Stimulated activated CD4-positive, alpha-beta T cell treated with anti-CD3 and anti-CD28 coated beads, Interleukin-15, amount 100 ng/mL, for 24 hours (primary cell): ENCODE results near the gene CHAMP1.

Experiments
- DNase-seq: peaks from one replicate; pipeline ENCODE4 v3.0.0-alpha.2; 2020

CHAMP1 gene, protein sequence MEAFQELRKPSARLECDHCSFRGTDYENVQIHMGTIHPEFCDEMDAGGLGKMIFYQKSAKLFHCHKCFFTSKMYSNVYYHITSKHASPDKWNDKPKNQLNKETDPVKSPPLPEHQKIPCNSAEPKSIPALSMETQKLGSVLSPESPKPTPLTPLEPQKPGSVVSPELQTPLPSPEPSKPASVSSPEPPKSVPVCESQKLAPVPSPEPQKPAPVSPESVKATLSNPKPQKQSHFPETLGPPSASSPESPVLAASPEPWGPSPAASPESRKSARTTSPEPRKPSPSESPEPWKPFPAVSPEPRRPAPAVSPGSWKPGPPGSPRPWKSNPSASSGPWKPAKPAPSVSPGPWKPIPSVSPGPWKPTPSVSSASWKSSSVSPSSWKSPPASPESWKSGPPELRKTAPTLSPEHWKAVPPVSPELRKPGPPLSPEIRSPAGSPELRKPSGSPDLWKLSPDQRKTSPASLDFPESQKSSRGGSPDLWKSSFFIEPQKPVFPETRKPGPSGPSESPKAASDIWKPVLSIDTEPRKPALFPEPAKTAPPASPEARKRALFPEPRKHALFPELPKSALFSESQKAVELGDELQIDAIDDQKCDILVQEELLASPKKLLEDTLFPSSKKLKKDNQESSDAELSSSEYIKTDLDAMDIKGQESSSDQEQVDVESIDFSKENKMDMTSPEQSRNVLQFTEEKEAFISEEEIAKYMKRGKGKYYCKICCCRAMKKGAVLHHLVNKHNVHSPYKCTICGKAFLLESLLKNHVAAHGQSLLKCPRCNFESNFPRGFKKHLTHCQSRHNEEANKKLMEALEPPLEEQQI

GRCh38 chr13:114314074-114314912 is at the start of gene CHAMP1:
CHAMP1 (plus strand) TSS chr13:114314503; CDS start chr13:114323843, 9,340 bp downstream.
- peak; percentile 97 for DNase-seq

- DNase-seq, result no peak
Observed at GRCh38 chr13:114264886-114265611, 49.3 kb upstream of the CHAMP1 start.

DNA sequence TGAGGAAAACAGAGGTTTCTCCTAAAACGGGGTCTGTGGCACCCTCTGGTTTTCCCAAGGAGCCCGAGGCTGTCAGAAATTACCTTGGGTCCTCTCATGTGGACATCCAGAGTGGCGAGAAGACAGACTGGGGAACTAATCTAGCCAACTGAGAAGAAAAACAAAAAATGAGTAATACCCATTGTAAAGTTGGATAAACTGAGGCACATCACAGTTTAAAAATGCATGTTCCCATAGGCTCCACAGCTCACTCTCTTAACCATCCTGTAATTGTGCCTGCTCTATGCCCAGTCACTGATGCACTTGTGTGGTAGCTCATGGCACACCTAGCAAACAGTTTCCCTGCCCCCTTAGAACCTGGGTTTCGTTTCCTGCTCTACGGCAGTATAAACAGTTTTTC is 48.1 kb upstream of the CHAMP1 start:
- DNase-seq, result no peak

DNA sequence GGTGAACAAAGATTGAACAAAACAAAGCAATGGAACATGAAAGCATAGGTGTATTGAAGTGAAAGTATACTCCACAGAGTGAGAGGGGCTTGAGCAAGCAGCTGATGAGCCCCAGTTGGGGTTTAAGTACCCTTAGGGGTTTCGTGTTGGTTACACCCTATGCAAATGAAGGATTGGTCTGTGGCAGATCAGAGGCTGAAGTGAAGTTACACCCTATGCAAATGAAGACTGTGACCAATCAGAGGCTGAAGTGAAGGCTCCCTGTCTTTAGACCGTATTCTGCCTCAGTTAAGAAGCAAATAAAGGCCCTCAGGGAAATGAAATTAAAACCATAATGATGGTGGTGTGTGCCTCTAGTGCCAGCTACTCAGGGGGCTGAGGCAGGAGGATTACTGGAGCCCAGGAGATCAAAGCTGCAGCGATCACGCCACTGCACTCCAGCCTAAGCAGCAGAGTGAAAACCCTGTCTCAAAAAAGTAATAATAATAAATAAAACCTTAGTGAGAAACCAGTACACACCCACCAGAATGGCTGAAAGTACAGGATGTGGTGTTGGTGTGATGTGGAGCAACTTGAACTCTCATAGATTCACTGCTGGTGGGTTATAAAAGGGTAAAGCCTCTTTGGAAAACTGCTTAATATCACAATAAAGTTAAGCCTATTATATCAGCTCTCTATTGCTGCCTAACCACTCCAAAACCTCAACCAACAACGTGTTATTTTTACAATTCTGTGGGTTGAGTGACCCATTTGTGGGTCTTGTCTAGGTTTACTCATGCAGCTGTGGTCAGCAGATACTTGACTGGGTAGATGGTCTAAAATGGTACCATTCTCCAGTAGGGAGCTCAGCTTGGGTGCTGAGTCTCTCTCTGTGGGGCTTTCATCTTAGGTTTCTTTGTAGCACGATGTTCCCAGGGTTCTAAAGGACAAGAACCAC is 45.7 kb upstream of the CHAMP1 start:
- no peak for DNase-seq

DNA sequence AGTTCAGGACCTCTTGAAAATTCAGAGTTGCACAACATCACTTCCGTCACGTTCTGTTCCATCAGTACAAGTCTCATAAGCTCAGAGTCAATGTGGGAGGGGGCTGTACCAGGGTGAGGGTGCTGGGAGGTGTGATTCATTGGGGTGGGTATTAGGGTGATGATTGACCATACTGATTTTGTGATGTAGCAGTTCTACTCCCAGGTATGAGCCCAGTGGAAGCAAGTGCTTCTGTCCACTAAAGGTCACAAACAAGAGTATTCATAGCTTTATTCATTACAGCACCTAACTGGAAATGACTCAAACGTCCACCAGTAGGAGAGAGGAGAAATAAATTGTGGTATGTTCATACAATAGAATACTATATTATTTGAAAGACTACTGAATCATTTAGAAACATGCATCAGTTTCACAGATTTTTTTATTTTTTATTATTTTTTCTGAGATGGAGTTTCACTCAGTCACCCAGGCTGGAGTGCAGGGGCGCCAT is 45.0 kb upstream of the CHAMP1 start:
- DNase-seq, result no peak

DNA sequence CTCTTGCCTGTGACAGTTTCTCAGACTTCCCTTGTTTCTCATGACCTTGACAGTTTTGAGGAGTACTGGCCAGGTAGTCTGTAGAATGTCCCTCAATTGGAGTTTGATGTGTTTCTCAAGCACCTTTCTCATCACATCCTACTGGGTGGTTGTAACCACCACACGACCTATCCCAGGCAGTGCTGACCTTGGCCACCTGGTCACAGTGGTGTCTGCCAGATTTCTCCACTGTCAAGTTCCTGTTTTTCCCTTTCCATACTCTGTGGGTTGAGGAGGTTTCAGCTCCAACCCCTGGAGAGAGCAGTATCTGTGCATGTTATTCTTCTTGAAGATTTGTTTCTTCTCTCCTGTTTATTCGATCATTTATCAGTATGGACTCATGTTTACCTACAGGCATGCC is 41.3 kb upstream of the CHAMP1 start:
- no peak for DNase-seq

DNA sequence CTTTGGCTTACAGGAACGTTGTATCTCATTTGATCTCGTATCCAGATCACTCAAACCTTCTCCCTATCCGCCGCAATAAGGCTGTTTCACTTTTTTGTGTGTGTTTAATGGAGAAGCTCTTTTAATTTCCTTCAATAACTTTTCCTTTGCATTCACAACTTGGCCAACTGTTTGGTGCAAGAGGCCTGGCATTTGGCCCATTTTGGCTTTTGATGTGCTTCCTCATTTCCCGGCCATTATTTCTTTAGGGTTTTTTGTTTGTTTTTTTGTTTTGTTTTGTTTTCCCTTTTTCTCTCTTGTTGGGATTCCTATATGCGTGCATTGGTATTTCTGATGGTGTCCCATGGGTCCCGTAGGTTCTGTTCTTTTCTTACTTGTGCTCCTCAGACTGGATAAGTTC is 39.0 kb upstream of the CHAMP1 start:
- DNase-seq, result no peak

DNA sequence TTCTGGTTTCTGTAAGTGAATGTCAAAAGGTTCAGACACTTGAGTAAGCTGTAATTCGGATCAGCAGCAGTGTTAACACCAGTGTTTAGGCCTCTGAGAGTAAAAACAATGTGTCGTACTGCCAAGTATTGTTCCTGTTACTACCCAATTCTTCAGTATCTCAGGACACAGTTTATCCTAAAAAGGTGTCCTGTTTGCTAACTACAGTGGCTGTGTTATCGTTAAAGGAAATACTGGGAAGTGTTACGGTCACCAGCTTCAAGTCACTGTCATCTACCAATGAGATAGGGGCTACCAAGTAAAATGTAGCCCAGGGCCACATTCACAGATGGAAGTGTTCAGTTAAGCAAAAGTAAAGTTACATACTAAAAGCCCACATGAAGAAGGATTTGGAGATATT is 35.2 kb upstream of the CHAMP1 start:
- no peak for DNase-seq

DNA sequence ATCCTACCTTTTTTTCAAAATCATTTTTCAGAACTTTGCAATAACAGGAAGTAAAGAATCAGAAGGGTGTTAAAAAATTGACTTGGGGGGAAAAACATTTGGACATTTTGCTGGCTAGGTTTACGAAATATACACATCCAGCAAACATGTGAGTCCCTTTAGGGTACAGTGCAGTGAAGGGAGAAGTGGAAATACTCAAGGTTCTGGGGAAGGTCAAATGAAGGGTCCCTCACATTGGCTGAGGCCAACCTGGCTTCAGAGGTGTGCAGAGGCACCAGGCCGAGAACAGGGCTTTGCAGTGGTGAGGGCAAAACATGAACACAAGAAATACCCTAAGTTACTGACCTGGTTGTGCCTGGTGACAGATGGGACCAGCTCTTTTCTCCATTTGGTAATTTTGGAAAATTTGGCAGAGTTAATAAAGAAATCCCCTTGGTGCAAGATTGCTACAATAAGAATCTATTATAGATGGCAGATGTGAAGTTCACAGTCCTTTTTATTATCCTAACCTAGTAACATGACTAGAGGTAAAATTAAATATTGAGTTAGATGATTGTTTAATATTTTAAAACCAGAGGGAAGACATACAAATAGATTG is 34.4 kb upstream of the CHAMP1 start:
- DNase-seq, result no peak

DNA sequence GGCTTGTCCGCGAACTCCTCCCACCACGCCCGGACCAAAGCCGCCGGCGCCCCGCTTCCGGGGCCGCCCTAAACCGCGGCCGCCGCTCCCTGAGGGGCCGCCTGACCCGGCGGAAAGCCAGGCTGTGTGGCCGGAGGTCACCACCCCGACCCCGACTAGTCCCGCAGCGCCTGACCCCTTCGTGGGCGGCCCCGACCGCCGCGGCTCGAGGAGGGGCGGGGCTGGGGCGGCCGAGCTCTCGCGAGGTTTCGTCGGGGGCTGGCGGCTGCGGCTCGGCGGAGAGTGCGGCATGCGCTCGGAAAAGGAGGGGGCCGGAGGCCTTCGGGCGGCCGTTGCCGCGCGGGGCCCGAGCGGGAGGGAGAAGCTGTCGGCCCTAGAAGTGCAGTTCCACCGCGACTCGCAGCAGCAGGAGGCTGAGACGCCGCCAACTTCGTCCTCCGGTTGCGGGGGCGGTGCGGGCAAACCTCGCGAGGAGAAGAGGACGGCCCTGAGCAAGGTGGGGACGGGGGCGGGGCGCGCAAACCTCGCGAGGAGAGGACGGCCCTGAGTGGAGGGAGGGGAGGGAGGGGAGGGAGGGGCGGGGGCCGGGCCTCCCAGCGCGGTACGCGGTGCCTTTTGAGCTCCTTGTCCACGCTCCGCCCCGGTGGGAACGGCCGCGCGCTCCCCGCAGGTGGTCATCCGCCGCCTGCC is 32.8 kb upstream of the CHAMP1 start, which contains the start of gene UPF3A:
Gene UPF3A, plus strand, starts transcription at position 251 of the 690 bp plus-strand sequence. Its CDS starts 39 bp downstream, at position 290.
- peak; percentile 91 for DNase-seq

DNA sequence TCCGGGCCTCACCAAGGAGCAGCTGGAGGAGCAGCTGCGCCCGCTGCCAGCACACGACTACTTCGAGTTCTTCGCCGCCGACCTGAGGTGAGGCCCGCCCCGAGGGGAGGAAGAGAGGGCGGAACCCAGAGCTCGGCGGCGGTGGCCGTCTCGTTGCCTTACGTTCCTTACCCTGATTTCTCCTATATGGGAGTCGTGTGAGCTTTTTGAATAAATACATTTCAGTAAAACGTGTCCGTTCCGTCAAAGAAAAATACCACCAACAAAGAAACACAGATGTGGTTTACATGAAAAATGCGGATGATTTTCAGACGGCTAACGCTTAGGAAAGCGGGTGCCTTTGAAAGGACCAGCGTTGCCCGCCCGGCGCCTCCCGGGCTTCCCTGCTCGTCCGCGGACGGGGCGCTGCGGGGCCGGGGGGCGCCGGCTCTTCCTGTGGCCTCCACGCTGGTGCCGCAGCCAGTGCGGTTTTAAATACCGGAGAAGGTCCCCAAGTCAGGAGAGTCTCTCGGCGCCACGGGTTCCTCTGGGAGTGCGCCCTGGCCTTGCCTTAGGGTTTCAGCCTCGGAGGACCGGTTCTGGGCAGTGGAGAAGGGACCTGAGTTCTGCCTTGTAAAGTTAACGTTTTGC is 32.1 kb upstream of the CHAMP1 start:
- peak; percentile 76 for DNase-seq

- DNase-seq, result no peak
Observed at GRCh38 chr13:114283576-114283975, 30.7 kb upstream of the CHAMP1 start.

DNA sequence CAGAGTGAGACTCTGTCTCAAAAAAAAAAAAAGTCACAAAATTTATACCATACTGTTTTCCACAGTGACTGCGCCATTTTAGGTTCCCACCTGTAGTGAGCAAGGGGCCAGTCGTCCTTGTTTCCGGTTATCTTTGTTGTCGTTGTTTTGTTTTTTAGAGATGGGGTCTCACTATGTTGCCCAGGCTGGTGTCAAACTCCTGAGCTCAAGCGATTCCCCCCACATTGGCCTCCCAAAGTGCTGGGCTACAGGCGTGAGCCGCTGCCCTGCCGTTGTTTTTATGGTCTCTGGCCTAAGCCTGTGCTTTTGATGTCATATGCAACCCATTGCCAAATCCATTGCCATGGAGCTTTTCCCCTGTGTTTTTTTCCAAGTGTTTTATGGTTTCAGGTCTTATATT is 29.6 kb upstream of the CHAMP1 start:
- DNase-seq, result no peak

DNA sequence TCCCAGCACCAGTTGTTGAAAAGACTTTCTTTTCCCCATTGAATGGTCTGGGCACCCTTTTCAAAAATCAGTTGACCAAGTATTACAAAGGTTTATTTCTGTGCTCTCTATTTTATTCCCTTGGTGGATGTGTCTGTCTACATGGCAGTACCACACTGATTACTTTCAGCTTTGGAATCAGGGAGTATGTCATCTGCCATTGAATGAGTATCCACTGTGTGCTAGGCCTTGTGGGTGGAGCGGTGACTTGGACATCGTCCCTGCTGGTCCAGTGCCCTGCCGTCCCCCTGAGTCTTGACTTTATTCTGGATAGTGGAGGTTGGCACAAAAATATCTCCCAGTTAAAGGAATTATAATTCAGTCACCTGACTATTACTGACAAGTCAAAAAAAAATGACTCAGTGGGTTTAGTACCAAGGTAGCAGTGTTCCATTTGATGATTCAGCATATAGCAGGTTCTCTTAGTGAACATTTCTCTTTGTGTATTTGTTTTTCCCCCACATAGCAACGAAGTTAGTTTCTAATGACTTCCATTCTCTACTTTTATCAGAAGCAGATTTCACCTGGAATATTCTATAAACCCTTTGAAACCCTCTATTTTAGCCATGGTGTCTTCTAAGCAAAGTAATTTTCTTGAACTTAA is 29.0 kb upstream of the CHAMP1 start:
- no peak for DNase-seq

GRCh38 chr13:114286808-114287207 is 27.5 kb upstream of the CHAMP1 start:
- DNase-seq, result no peak

DNA sequence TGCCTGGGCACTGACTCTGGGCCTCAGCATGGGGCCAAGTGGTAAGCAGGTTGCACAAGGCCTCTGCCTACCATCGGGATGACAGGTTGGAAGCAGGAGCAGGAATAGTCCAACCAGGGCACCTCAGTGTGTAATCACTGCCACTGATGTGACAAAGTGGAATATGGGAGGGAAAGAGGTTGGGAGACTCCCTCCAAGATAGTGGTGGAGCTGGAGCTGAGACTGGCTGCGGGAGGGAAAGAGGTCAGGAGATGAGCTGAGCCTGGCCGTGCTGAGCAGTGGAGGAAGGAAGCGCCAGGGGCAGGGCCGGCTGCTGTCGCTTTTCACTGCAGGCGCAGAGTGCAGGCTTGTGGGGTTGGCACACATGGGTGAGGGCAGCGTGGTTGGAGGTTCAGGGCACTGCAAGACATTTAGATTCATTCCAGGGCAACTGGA is 26.1 kb upstream of the CHAMP1 start:
- DNase-seq, result no peak

DNA sequence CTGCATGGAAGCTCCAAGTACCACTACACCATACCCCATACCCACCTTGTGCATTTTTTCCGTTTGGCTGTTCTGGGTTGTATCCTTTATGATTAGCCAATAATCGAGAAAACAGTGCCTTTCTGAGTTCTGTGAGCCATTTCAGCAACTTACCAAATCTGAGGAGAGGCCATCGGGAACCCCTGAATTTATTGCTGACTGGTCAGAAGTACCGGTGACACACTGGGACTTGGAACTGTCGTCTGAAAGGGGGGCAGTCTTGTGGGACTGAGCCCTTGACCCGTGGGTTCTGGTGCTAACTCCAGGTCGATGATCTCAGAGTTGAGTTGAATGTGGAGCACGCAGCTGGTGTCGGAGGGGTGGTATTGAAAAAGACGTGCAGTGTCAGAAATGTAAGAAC is 17.9 kb upstream of the CHAMP1 start:
- no peak for DNase-seq

GRCh38 chr13:114296902-114297301 is 17.4 kb upstream of the CHAMP1 start:
- no peak for DNase-seq

DNA sequence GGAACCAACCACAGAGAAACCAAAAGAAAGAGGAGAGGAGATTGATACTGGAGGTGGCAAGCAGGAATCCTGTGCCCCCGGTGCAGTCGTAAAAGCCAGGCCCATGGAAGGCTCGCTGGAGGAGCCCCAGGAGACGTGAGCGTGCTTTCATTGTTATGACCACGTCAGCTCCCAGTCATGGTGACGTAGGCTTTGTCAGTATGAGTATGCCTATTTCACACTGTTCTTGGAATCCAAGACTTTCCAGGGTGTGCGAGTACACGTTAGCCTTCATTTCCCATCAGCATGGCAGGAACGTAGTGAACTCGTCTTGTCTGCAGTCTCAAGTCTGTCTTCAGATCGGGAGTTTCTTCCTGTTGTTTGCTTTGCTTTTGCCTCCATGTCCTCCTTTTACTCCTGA is 15.4 kb upstream of the CHAMP1 start:
- no peak for DNase-seq
